Endothelial cell of hepatic sinusoid (primary cell): ENCODE data around the gene COX18.

Source experiments
- in situ Hi-C: cut with HindIII; loops from 2 replicates; pipeline ENCODE4 v1.10.0; 2017; ENCODE audit warnings: low sequenced_read_pairs

Gene COX18

GRCh38 chr4:73053974-73054480 is 15.5 kb downstream of the COX18 start:
- in situ Hi-C loops: no loop called here

GRCh38 chr4:73053076-73053475 is 16.4 kb downstream of the COX18 start:
- in situ Hi-C loops: no loop called here

DNA sequence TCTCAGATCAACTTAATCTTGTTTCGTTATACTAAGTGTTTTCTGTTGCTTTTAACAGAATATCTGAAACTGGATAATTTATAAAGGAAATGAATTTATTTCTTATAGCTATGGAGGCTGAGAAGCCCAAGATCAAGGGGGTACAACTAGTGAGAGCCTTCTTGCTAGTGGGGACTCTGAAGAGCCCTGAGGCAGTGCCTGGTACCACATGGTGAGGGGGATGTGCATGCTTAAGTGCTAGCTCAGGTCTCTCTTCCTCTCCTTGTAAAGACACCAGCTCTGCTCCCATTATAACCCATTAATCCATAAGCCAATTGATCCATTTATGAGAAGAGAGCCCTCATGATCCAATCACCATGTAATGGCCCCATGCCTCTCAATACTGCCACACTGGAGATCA is 17.9 kb downstream of the COX18 start:
- in situ Hi-C loops: no loop called here

GRCh38 chr4:73045879-73046278 is 23.6 kb downstream of the COX18 start:
- in situ Hi-C loops: no loop called here

GRCh38 chr4:73037057-73037456 is 32.5 kb downstream of the COX18 start:
- in situ Hi-C loops: no loop called here

GRCh38 chr4:73036123-73036522 is 33.4 kb downstream of the COX18 start:
- in situ Hi-C loops: no loop called here

DNA sequence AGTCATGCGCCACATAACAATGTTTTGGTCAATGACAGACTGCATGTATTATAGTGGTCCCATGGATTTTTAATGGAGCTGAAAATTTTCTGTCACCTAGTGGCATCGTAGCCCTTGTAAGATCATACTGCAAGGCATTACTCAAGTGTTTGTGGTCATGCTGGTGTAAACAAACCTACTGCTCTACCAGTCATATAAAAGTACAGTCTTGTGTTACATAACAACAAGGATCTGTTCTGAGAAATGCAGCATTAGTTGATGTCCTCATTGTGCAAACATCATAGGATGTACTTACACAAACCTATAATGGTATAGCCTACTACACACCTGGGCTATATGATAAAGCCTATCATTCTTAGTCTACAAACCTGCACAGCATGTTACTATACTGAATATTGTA is 34.6 kb downstream of the COX18 start:
- in situ Hi-C loops: loop anchor here (5.0 kb wide), 1 partner anchor 58 kb away; no protein-coding TSS in a partner anchor

GRCh38 chr4:73028621-73029020 is 40.9 kb downstream of the COX18 start:
- in situ Hi-C loops: no loop called here

GRCh38 chr4:73021634-73022033 is 47.9 kb downstream of the COX18 start:
- in situ Hi-C loops: no loop called here

DNA sequence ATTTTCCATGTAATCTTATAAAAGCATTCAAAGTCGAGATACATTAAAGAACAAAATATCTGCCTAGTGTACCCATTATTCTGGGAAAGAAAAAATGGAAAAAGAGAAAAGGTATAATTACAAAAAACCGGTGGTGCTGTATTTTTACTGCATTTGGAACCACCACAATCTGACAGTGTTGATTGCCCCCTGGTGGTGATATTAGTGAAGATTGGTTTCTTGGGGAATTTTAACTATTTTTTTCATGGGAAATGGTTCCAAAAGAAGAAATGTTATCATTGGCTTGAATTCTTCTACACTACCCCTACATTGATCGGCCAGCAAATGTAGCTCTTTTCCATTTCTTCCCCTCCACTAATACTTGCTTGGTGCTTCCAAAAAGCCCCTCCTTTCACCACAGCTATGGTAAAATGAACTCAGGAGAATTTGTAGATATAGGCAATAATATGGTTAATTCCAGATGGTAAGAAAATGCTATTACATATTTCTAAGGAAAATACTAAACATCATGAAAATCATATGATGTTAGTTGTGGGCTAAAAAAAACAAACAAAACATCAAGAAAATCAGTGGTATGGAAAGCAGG is 50.0 kb downstream of the COX18 start:
- in situ Hi-C loops: no loop called here

GRCh38 chr4:73018595-73018994 is 50.9 kb downstream of the COX18 start:
- in situ Hi-C loops: no loop called here

DNA sequence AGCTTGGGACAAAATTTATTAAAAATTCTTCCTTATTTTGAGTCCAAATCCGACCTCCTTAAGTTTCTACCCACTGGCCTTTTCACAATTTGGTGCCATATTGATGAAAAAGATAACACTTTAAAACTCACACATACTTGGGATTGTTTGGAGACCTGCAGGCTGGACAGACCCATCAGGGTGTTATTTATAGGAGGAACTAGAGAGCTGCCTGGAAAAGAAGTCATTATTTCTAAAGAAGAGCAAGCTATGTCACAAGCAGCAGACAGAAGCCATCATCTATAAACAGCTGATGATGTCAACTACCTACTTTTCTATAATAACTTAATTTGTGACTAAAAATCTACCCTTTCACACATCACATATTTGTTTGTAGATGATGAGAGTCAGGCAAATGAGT is 56.2 kb downstream of the COX18 start:
- in situ Hi-C loops: no loop called here

DNA sequence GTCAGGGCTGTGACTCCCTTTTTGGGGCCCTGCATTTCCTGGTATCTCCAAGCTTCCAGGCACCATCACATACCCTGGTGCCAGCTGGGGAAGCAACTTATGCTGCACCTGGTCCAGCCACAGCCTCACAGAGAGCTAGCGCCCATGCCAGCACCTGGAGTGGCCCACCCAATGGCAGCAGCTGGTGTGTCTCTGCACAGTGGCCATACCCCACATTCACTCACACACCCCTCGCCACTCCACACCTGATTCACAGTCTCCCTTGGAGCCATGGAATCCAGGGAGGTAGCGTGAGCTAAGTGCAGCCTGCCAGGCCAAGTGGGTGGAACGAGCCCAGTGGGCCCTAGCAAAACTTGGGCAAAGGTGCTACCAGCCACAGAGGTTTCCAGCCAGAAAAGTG is 56.8 kb downstream of the COX18 start:
- in situ Hi-C loops: no loop called here

DNA sequence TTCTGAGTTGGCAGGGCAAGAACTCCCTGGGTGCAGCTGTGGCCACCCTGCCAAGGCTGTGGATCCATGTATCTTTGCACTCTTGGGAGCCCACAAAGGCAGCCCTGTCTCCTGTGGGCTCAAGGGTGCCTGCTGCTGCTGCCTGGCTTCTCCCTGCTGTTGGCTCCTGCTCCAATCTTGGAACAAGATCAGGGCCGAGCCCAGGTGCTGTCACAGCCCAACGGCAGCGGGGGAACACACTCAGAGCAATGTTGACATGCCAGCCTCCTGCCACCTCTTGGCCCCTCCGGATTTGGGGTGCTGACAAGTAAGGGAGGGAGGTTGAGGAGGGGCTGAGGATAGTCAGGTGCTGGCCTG is 57.9 kb downstream of the COX18 start:
- in situ Hi-C loops: no loop called here

DNA sequence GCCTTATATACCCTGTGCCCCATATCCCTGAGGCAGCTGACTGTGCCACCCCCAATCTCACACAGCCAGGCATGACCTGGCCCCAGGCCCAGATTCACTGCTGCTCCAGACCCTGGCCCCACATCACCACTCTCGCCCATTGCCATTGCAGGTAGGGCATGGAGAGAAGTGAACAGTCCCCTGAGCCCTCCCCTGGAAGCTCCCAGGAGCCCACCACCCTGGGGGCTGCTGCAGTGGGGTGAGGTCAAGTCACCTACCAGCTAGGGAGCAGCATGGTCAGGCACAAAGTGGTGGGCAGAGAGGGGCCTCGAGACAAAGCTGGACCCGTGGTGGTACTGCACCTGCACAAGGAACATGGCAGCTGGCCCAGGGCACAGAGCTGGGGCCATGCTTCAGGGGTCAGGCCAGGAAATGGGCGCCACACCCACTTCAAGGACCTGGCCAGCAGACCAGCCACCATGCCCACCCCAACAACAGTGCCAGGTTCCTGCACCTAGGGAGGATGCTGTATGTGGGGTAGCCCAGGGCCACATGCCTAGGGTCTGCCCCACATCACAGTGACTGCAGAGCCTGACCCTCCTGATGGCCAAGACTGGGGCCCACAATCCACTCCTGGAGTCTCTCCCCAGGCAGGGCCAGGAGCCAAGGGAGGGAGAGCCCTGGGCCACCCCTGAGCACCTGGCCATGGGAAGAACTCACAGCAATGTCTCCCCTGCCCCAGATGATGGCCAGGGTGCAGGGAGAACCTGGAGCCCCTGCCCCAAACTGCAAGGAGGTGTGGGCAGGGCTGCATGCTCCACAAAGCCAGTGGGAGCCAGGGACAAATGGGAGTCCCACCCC is 58.5 kb downstream of the COX18 start:
- in situ Hi-C loops: no loop called here

- in situ Hi-C loops: no loop called here
Observed at GRCh38 chr4:73007526-73008100, 61.9 kb downstream of the COX18 start.

DNA sequence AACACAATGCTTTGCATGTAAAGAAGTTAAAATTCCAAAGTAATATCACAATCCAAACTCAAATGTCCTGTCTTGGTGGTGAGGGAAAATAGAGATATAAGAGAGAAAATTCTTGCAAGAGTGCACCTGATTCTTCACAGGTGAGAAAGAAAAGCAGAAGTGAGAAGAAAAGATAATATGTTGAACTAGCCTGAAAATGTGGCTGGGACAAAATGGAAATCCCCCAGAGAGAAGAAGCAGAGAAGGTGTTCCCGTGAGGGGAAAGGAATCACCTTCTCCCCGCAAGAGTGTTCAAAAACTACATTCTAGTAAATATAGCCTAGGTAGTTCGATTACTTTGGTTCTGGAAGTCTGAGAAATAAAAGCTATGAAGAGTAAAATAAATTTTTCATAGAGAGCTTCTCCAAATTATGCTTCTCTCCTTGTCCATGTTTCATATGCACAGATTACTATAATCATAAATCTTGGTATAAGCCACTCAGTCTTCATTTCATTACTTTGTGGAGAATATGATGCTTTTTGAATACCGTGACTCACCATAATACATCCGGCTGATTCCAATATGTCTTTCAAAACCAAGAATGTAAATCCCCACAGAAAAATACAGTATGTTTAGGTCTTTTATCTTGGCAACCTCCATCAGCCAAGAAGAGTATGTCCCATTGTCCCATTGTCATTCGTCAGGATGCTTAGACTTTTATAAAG is 63.1 kb downstream of the COX18 start:
- in situ Hi-C loops: no loop called here

DNA sequence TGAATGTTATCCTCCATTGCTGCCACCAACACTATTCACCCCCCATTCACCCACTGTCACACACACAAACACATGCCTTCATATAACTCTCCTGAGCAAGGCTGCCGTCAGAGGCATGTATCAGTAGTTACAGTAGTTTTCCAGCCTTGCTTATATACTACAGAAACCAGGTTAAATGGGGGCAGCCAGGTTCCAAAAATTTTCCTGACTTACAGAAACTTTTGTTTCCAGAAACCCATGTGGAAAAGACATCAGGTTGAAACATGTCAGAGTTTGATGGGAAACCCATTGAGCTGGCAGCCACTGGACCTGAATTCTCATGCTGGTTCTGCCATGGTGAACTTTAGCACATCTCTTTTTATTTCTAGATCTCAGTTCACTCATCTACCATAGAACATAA is 64.0 kb downstream of the COX18 start:
- in situ Hi-C loops: no loop called here
